Parathyroid adenoma (tissue), 2 donors: ENCODE measurements around the gene ST6GALNAC5.

Experiments
- H2AFZ ChIP-seq: fragments of 300-600 bp; sonication (generic); one replicate; pipeline ENCODE4 v1.7.0; 2017; ENCODE audit warnings: antibody characterized with exemption, mild to moderate bottlenecking
- H3K27ac ChIP-seq: fragments of 300-600 bp; sonication (generic); one replicate; pipeline ENCODE4 v1.7.0; 2017
- H3K27me3 ChIP-seq: fragments of 300-600 bp; sonication (generic); one replicate; pipeline ENCODE4 v1.7.0; 2017; ENCODE audit warnings: low read length; ENCODE audit not compliant: control insufficient read depth, insufficient read depth
- H3K36me3 ChIP-seq: fragments of 300-600 bp; sonication (generic); one replicate; pipeline ENCODE4 v1.7.0; 2017; ENCODE audit warnings: low read length; ENCODE audit not compliant: control insufficient read depth, insufficient read depth
- H3K4me1 ChIP-seq: fragments of 300-600 bp; sonication (generic); one replicate; pipeline ENCODE4 v1.7.0; 2017; ENCODE audit warnings: control low read depth
- H3K4me2 ChIP-seq: fragments of 300-600 bp; sonication (generic); one replicate; pipeline ENCODE4 v1.7.0; 2017; ENCODE audit warnings: low read length
- H3K4me3 ChIP-seq: fragments of 300-600 bp; sonication (generic); one replicate; pipeline ENCODE4 v1.7.0; 2017; ENCODE audit warnings: low read depth, low read length
- H3K79me2 ChIP-seq: fragments of 300-600 bp; sonication (generic); one replicate; pipeline ENCODE4 v1.7.0; 2017; ENCODE audit warnings: control low read depth
- H3K9ac ChIP-seq: fragments of 300-600 bp; sonication (generic); one replicate; pipeline ENCODE4 v1.7.0; 2017; ENCODE audit warnings: mild to moderate bottlenecking
- H3K9me3 ChIP-seq: fragments of 300-600 bp; sonication (generic); one replicate; pipeline ENCODE4 v1.7.0; 2017; ENCODE audit warnings: low read length; ENCODE audit not compliant: control insufficient read depth
- CTCF ChIP-seq: fragments of 300-600 bp; sonication (generic); IDR thresholded peaks from one replicate; pipeline ENCODE4 v1.7.0; 2017; ENCODE audit warnings: antibody characterized with exemption, mild to moderate bottlenecking
- donor health status: primary hyperparathyroidism.

ST6GALNAC5 gene

DNA sequence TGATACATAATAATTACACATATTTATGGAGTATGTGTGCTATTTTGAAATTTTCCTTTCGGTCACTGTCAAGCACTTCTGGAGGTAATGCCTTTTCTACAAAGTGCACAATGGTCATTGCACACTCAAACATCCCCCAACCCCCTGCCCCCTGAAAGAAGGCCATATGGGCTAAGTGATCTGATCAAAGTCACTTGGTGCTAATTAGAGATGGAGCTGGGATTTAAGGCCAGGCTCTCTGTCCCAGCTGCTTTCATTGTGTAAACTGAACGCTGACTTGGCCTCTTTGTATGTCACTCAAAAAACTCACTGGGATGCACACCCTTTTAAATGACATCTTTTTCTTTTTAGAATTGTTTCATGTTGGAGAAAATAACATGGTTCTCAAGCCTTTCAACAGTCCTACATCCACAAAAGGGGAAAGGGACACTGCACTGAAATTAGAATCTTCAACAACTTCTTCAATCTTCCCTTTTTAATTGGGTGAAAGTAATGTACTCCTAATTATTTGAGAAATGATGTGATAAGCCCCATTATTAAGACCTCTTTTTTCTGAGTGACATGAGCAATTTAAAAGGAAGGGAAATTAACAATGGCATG, 149.2 kb downstream of the ST6GALNAC5 start:
- TF ChIP-seq CTCF, result no peak
- H2AFZ ChIP-seq, result no peak overlapping the region

DNA sequence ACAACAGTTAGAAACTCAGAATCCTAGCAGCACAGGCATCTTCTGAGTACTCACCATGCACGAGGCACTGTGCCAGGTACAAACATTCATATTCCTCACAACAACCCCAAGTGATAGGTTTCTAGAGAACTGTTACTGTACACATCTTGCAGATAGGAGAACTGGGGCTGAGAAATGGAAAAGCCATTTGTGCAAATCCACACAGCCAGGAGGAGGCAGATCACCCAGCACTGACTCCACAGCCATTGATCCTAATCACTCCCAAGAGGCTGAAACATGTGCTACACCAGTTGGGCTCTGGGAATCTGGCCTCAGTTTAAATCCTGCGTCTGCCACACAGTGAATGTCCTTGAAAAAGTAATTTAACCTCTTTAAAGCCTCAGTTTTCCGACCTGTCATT, 151.0 kb downstream of the ST6GALNAC5 start:
- Histone ChIP-seq H3K79me2 (no peaks in the 10 kb centered on the region), H3K9me3 (no peaks in the 10 kb centered on the region), H3K4me3 (no peak overlapping the region), H2AFZ (no peak overlapping the region), H3K9ac (no peak overlapping the region), H3K36me3 (no peaks in the 10 kb centered on the region), H3K27ac (no peak overlapping the region), H3K4me2 (no peak overlapping the region), H3K27me3 (no peaks in the 10 kb centered on the region), H3K4me1 (no peaks in the 10 kb centered on the region)
- no peak for TF ChIP-seq CTCF

More for the DNA sequence above, 149.2 kb downstream of the ST6GALNAC5 start:
- no peak overlapping the region for H3K9ac ChIP-seq
- H3K27ac ChIP-seq, result no peak overlapping the region
- no peaks in the 10 kb centered on the region for H3K9me3 ChIP-seq
- no peaks in the 10 kb centered on the region for H3K4me1 ChIP-seq
- no peak overlapping the region for H3K4me3 ChIP-seq
- no peaks in the 10 kb centered on the region for H3K79me2 ChIP-seq
- H3K4me2 ChIP-seq, result no peak overlapping the region
- H3K36me3 ChIP-seq, result no peaks in the 10 kb centered on the region
- H3K27me3 ChIP-seq, result no peaks in the 10 kb centered on the region

- Histone ChIP-seq H3K36me3 (no peaks in the 10 kb centered on the region), H3K9me3 (no peaks in the 10 kb centered on the region), H3K27me3 (no peaks in the 10 kb centered on the region), H2AFZ (no peak overlapping the region), H3K79me2 (no peaks in the 10 kb centered on the region), H3K4me1 (no peaks in the 10 kb centered on the region), H3K9ac (no peak overlapping the region), H3K27ac (no peak overlapping the region), H3K4me3 (no peak overlapping the region), H3K4me2 (no peak overlapping the region)
- TF ChIP-seq CTCF, result no peak
These were observed 151.5 kb downstream of the ST6GALNAC5 start for GRCh38 chr1:77018761-77019160.

DNA sequence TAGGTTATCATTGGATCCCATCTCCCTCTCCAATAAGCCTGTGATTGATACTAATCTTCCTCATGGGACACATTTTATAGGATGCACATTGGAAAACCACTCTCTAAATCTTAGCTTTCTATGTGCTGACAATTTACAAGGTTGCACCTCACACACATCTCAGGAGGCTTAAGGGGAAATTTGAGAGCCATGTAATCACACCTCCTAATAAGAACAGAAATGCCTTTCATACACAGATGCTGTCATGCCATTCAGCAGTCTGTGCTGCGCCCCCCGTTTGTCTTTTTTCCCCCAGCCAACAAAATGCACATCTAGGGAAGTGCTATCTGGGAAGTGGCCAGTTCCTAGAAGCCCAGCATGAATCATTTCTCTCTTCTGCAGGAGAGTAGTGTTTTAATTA, 154.5 kb downstream of the ST6GALNAC5 start:
- H3K27me3 ChIP-seq, result no peaks in the 10 kb centered on the region
- H3K4me2 ChIP-seq, result no peak overlapping the region
- no peak overlapping the region for H3K27ac ChIP-seq
- TF ChIP-seq CTCF, result no peak
- no peak overlapping the region for H3K4me3 ChIP-seq
- no peak overlapping the region for H2AFZ ChIP-seq
- no peaks in the 10 kb centered on the region for H3K79me2 ChIP-seq
- no peaks in the 10 kb centered on the region for H3K9me3 ChIP-seq
- no peak overlapping the region for H3K9ac ChIP-seq
- no peaks in the 10 kb centered on the region for H3K4me1 ChIP-seq
- no peaks in the 10 kb centered on the region for H3K36me3 ChIP-seq

- no peaks in the 10 kb centered on the region for H3K4me1 ChIP-seq
- no peaks in the 10 kb centered on the region for H3K36me3 ChIP-seq
- no peak overlapping the region for H2AFZ ChIP-seq
- H3K4me2 ChIP-seq, result no peak overlapping the region
- no peaks in the 10 kb centered on the region for H3K79me2 ChIP-seq
- no peaks in the 10 kb centered on the region for H3K9me3 ChIP-seq
- TF ChIP-seq CTCF, result no peak
- no peak overlapping the region for H3K4me3 ChIP-seq
- H3K9ac ChIP-seq, result no peak overlapping the region
- H3K27ac ChIP-seq, result no peak overlapping the region
- H3K27me3 ChIP-seq, result no peaks in the 10 kb centered on the region
These were observed 157.2 kb downstream of the ST6GALNAC5 start for GRCh38 chr1:77024500-77024899.
